ENCODE results near the gene UBE3D. TPM values are rescaled to one million over a fixed set of nuclear protein-coding genes. Genes with fewer than 3 reads are reported as not detected.
"Not testable (repeated sequence)": the region's sequence is repeated elsewhere in the genome, so short reads cannot be mapped to it uniquely, and the experiment has no call there.

UBE3D gene
- total RNA-seq, 4 donors from 2014 or later, result 11.0 to 14.8 (median 12.5) TPM

- no peak overlapping the region for H3K27ac ChIP-seq
Measured at GRCh38 chr6:83038246-83038645, 27.4 kb downstream of the UBE3D start.

GRCh38 chr6:83031689-83032088, 34.0 kb downstream of the UBE3D start:
- 98 to 100% methylated on average over 5 to 6 of the region's 6 CpGs for WGBS, 2 donors
- H3K4me1 ChIP-seq, result no peaks in the 10 kb centered on the region
- no peaks in the 10 kb centered on the region for H3K27me3 ChIP-seq
- intact Hi-C loops (cut with DNase I), result no loop called here
- no peak for DNase-seq
- no peak overlapping the region for H3K27ac ChIP-seq
- H3K4me3 ChIP-seq (replicated peaks in 1 of 3), result no peak overlapping the region
- peaks cover 4 to 7% of the 10 kb centered on the region in 2 donors for H3K36me3 ChIP-seq
- no peaks in the 10 kb centered on the region for H3K9me3 ChIP-seq
- no peak for TF ChIP-seq POLR2A (IDR thresholded peaks at IDR 0.05)
- TF ChIP-seq, protein P1, sequence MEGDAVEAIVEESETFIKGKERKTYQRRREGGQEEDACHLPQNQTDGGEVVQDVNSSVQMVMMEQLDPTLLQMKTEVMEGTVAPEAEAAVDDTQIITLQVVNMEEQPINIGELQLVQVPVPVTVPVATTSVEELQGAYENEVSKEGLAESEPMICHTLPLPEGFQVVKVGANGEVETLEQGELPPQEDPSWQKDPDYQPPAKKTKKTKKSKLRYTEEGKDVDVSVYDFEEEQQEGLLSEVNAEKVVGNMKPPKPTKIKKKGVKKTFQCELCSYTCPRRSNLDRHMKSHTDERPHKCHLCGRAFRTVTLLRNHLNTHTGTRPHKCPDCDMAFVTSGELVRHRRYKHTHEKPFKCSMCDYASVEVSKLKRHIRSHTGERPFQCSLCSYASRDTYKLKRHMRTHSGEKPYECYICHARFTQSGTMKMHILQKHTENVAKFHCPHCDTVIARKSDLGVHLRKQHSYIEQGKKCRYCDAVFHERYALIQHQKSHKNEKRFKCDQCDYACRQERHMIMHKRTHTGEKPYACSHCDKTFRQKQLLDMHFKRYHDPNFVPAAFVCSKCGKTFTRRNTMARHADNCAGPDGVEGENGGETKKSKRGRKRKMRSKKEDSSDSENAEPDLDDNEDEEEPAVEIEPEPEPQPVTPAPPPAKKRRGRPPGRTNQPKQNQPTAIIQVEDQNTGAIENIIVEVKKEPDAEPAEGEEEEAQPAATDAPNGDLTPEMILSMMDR (IDR thresholded peaks at IDR 0.05), result no peak

More at GRCh38 chr6:83038246-83038645, 27.4 kb downstream of the UBE3D start:
- no peak for TF ChIP-seq POLR2A (IDR thresholded peaks at IDR 0.05)
- TF ChIP-seq, protein P1 (IDR thresholded peaks at IDR 0.05), result no peak
- Histone ChIP-seq H3K4me1 (no peaks in the 10 kb centered on the region), H3K4me3 (replicated peaks in 1 of 3) (no peak overlapping the region), H3K36me3 (no peaks in the 10 kb centered on the region), H3K27me3 (no peaks in the 10 kb centered on the region), H3K9me3 (no peaks in the 10 kb centered on the region)
- intact Hi-C loops (cut with DNase I), result no loop called here
- no peak for DNase-seq
- WGBS, 2 donors, result 97 to 98% methylated on average over 2 of the region's 2 CpGs

DNA sequence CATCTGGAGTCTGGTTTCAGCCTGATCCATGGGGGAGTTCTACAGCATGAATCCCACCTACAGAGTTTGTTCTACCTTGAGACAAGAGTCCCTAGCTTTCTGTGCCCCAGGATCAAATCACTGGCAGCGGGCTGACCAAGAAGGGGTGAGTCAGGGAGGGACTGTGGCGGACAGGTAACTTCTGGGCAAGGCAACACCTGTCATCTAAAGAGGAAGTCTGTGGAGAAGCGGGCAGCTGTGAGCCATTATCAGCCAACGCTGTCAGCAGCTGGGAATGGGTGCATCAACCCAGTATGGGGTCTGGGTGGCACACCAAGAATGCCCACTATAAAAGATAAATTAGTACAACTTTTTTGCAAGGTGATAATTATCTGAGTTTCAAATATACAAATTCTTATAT, 45.9 kb downstream of the UBE3D start:
- H3K27me3 ChIP-seq, result no peaks in the 10 kb centered on the region
- no peaks in the 10 kb centered on the region for H3K4me1 ChIP-seq
- intact Hi-C loops (cut with DNase I), result no loop called here
- no peaks in the 10 kb centered on the region for H3K36me3 ChIP-seq
- H3K27ac ChIP-seq, result no peak overlapping the region
- no peaks in the 10 kb centered on the region for H3K9me3 ChIP-seq
- no peak for TF ChIP-seq POLR2A (IDR thresholded peaks at IDR 0.05)
- TF ChIP-seq, protein P1 (IDR thresholded peaks at IDR 0.05), result no peak
- no peak overlapping the region for H3K4me3 ChIP-seq (replicated peaks in 1 of 3)
- 95 to 98% methylated on average over 4 of the region's 4 CpGs for WGBS, 2 donors
- no peak for DNase-seq

DNA sequence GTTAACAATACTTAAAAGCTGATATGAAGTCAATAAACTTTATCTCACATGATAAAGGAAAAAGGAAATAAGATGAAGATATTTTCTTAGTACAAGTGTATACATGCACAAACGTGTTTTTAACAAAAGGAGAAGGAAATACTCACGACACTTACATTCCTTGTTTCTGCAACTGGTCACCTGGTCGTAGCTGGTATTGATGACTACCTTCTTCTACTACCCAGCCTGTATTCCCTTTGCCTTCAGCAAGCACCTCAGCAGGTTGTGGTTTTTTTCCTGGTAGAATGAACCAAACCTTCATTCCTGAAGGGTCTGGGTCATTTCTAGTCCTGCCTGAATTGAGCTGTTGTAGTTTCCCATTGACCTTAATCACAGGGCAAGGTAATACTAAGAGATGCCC, 54.5 kb downstream of the UBE3D start:
- H3K27ac ChIP-seq; H3K9me3 ChIP-seq; H3K4me3 ChIP-seq (replicated peaks in 1 of 3); DNase-seq; H3K27me3 ChIP-seq; H3K36me3 ChIP-seq; intact Hi-C loops (cut with DNase I); H3K4me1 ChIP-seq: not testable (repeated sequence)
- WGBS, 2 donors, result 88 to 91% methylated on average over 3 of the region's 3 CpGs

GRCh38 chr6:83008626-83009025, 57.0 kb downstream of the UBE3D start:
- no peak for DNase-seq
- 16 to 27% methylated on average over 1 of the region's 1 CpG for WGBS, 2 donors
- Histone ChIP-seq H3K27me3 (no peaks in the 10 kb centered on the region), H3K4me3 (replicated peaks in 1 of 3) (no peak overlapping the region), H3K9me3 (no peaks in the 10 kb centered on the region), H3K36me3 (no peaks in the 10 kb centered on the region), H3K4me1 (no peaks in the 10 kb centered on the region), H3K27ac (no peak overlapping the region)
- TF ChIP-seq, protein P1 (IDR thresholded peaks at IDR 0.05), result no peak
- no peak for TF ChIP-seq POLR2A (IDR thresholded peaks at IDR 0.05)
- intact Hi-C loops (cut with DNase I), result no loop called here
